HUES48 (cell line): Measurements from ENCODE around the gene FEZF1.

Source experiments
- H3K27ac ChIP-seq: one replicate; pipeline ENCODE4 v1.7.0; 2013; ENCODE audit warnings: low read depth, low read length, inconsistent platforms
- H3K27me3 ChIP-seq: 2 replicates; pipeline ENCODE4 v1.6.1; 2013; ENCODE audit warnings: mild to moderate bottlenecking, low read length; ENCODE audit not compliant: control insufficient read depth, insufficient read depth
- H3K36me3 ChIP-seq: 2 replicates; pipeline ENCODE4 v1.6.1; 2013; ENCODE audit warnings: low read length; ENCODE audit not compliant: control insufficient read depth, insufficient read depth
- H3K4me1 ChIP-seq: 2 replicates; pipeline ENCODE4 v1.6.1; 2013; ENCODE audit warnings: mild to moderate bottlenecking, low read length; ENCODE audit not compliant: control insufficient read depth, insufficient read depth
- H3K4me3 ChIP-seq: 2 replicates; pipeline ENCODE4 v1.5.1; 2013; ENCODE audit warnings: mild to moderate bottlenecking, low read depth, low read length
- H3K9ac ChIP-seq: 2 replicates; pipeline ENCODE4 v1.6.1; 2013; ENCODE audit warnings: mild to moderate bottlenecking, low read depth, low read length, moderate library complexity
- H3K9me3 ChIP-seq: 2 replicates; pipeline ENCODE4 v1.6.1; 2013; ENCODE audit warnings: low read length; ENCODE audit not compliant: control insufficient read depth, insufficient read depth

Gene FEZF1

DNA sequence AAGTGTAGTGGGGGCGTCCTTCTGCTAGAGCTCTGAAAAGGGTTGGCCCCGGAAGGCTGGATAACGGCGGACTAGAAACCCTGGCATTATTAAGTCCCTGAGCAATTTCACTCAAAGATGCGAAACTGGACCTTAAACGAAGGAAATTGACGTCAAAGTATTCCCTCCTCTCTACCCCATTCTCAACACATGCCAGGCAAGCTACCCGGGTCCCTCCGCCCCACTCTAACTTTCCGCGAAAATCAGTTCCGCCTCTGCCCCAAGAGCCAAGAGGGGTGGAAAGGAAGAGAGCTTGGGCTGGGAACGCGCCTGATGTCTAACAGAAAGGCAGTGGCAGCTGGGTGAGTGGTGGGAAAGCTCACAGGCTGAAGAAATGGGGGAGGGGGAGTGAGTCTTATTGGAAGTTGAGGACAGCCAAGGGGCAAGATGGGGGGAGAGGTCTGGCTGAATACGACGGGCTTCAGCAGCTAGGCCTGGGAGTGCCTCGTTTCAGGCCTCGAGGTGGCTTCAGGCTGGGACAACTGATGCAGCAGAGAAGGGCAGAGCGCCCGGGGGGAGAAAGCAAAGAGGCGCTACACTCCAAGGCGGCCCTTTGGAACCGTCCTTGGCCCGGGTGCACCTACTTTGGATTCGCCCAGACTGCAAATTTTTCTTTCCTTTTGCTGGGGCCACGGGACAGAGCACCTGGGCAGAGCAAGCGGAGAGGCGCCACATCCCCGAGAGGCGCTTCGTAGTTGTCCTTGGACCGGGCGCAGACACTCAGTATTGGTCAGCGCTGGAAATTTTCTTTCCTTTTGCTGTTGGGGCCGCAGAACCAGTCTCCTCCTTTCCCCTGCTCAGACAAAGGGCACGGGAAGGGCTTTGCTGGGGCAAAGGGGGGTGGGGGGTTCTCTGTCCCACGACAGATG is 2.0 kb upstream of the FEZF1 start:
- H3K27me3 ChIP-seq = peaks cover 96% of the 10 kb centered on the region
- H3K36me3 ChIP-seq = no peaks in the 10 kb centered on the region
- no peak overlapping the region for H3K9ac ChIP-seq
- peaks cover 57% of the 10 kb centered on the region for H3K4me1 ChIP-seq
- H3K9me3 ChIP-seq = no peaks in the 10 kb centered on the region
- peak overlapping the region; percentile 83 for H3K4me3 ChIP-seq
- peak overlapping the region; percentile 78 for H3K27ac ChIP-seq

DNA sequence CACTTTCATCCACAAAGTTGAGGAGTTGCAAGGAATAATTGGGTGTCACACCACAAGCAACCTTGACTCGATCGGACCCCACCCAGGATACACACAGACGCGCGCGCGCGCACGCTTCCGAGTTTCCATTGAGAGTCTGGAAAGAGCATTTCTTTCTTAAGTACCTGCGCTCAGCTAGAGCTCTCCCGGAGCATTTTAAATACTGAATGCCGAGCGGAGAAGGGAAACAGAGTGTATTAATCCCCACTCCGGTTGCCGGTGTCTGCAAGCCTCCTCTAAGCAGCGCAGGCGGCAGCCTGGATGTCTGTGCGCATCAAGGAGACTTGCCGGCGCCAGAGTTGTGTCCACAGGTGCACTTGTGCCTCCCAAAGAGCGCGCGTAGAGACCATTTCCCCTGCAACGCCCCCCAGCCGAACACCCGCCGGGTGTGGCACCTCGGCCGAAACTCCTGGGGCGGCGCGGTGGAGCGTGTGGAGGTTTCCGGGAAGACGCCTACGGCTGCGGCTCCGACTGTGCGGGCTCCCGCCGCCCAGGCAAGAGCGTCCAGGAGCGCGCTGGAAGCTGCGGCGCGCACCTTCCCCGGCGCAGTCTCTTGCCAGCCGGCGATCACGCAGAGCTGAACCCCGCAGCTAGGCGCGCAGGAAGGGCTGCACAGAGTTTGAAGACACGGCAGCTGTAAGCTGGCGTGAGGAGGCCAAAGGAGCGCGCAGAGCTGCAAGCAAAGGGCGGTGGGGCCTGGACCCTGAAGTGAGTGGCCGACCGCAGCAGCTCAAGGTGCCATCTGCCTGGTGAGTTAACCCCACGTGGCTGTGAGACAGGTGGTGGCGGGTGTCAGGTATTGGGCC is 1.1 kb upstream of the FEZF1 start:
- Histone ChIP-seq H3K9ac (0 out of 2 replicates have a peak overlapping the region, but pooled peaks have one; percentile 15), H3K4me1 (peaks cover 52% of the 10 kb centered on the region), H3K9me3 (no peaks in the 10 kb centered on the region), H3K27me3 (peaks cover 96% of the 10 kb centered on the region), H3K36me3 (no peaks in the 10 kb centered on the region), H3K27ac (peak overlapping the region; percentile 78), H3K4me3 (peak overlapping the region; percentile 83)

DNA sequence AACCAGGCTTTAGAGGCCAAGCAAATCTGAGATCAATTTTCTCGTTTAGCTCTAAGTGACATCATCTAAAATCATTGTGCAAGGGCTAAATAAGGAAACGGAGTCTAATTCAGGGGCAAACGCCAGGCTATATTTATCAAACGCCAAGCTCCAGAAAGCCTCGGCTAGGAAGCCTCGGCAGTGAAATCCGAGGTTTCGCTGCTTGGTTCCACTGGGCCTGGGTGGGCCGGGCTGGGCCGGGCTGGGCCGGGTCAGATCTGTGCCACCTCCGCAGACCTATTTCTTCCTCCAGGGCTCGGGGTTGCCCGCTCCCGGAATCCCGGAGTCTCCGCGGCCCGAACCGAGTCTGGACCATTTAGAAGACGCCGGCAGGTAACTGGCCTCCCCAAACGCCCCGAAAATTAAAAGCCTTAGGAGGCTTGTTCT is 459 bp upstream of the FEZF1 start:
- Histone ChIP-seq H3K36me3 (no peaks in the 10 kb centered on the region), H3K9me3 (no peaks in the 10 kb centered on the region), H3K27me3 (peaks cover 100% of the 10 kb centered on the region), H3K4me3 (peak overlapping the region; percentile 83), H3K4me1 (peaks cover 55% of the 10 kb centered on the region), H3K27ac (peak overlapping the region; percentile 53), H3K9ac (no peak overlapping the region)

DNA sequence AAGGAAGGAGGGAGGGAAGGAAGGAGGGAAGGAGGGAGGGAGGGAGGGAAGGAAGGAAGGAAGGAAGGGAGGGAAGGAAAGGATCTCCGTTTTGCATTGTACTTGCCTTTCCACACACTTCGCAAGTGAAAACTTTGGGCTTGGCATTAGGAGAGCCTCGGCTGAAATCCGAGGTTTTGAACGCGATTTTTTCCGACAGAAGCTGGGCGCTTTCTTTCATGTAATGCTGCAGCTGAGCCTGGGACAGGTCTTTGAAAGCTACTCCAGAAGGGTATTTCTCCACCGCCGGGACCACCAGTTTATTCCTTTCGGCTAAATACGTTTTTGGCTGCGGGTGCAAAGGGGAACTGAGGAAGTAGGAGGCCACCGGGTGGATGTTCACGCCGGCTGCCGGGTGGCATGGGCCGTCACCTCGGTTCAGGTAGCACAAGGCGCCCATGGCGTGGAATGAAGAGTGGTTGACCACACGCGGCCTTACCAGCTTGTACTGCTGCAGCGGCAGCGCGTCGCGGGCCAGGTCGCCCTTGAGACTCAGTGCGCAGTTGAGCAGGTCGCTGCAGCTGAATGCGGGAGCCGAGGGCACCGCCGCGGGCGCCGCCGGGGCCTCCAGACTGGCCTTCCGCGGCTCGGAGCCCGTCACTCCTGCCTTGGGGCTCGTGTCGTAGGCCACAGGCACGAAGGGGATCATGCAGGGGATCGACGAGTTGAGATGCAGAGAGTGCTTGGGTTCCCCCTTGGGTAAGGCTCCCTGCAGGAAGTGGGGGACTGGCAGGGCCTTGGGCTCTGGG is 825 bp downstream of the FEZF1 start:
- Histone ChIP-seq H3K27ac (no peak overlapping the region), H3K9me3 (no peaks in the 10 kb centered on the region), H3K4me3 (peak overlapping the region; percentile 83), H3K27me3 (peaks cover 100% of the 10 kb centered on the region), H3K9ac (no peak overlapping the region), H3K36me3 (no peaks in the 10 kb centered on the region), H3K4me1 (peaks cover 43% of the 10 kb centered on the region)

DNA sequence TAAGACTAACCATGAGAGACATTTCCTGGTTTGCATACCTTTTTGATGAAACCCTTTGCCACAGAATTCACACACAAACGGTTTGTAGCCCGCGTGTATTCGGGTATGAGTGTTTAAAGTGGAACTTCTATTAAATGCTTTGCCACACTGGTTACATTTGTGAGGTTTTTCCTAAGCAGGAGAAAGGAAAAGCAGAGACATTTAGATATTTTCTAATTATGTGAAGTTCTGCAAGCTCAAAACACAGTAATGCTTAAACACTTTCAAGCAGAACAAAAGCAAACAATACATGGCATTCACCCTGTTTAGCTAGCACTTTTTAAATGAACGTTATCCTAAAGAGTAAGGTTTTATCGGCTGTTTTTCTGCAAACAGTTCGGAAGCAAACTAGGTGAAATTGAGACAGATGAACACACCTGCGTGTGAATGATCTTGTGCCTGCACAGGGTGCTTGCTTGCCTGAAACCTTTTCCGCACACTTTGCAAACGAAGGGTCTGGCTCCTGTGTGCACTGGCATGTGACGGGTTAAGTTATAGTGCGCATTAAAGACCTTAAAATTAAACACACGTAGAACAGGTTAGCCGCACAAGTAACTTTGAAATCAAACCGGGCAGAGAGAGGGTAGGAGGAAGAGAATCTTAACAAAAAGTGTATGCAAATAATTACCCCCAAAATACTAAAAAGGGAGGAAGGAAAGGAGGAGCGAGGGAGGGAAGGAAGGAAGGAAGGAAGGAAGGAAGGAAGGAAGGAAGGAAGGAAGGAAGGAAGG is 1.6 kb downstream of the FEZF1 start:
- Histone ChIP-seq H3K9me3 (no peaks in the 10 kb centered on the region), H3K27me3 (peaks cover 100% of the 10 kb centered on the region), H3K9ac (no peak overlapping the region), H3K4me1 (peaks cover 36% of the 10 kb centered on the region), H3K36me3 (no peaks in the 10 kb centered on the region), H3K4me3 (peak overlapping the region; percentile 83), H3K27ac (no peak overlapping the region)

DNA sequence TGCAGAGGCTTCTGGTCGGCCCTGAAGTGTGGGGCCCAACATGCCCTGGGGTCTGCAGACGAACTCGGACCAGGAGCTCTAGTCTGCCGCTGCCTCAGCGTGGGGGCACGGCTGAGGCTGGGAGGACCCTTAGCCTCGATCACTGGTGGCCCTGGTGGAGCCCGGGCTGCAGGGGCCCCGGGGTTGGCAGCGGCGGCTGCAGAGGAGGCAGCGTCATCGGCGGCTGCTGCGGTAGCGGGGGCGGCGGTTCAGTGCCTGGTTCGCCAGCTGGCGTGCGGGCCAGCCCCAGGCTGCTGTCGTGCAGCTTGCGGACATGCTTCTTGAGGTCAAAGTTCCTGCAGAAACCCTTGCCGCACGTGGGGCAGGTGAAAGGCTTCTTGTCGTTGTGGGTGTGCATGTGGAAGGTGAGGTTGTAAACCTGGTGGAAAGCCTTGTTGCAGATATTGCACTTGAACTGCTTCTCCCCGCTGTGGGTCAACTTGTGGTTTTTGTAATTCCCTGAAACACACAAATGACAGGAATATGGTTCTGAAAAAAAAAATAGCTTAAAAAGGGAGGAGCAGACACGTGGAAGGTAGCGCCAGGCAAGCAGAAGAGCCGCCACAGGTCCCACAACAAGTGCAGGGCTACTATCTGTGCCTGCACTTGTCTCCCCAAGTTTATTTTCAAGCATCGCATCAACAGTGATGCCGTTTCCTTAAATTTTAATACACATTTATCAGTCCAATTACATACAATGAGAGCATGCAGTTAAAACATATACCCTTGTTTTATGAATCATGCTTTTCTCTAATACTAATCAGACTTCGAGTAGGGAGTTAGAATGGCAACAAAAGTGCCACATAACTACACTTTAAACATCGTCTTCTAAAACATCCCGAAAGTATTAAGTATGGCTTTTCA is 2.4 kb downstream of the FEZF1 start:
- Histone ChIP-seq H3K9me3 (no peaks in the 10 kb centered on the region), H3K4me3 (peak overlapping the region; percentile 83), H3K36me3 (no peaks in the 10 kb centered on the region), H3K27ac (no peak overlapping the region), H3K4me1 (peaks cover 29% of the 10 kb centered on the region), H3K27me3 (peaks cover 100% of the 10 kb centered on the region), H3K9ac (no peak overlapping the region)

DNA sequence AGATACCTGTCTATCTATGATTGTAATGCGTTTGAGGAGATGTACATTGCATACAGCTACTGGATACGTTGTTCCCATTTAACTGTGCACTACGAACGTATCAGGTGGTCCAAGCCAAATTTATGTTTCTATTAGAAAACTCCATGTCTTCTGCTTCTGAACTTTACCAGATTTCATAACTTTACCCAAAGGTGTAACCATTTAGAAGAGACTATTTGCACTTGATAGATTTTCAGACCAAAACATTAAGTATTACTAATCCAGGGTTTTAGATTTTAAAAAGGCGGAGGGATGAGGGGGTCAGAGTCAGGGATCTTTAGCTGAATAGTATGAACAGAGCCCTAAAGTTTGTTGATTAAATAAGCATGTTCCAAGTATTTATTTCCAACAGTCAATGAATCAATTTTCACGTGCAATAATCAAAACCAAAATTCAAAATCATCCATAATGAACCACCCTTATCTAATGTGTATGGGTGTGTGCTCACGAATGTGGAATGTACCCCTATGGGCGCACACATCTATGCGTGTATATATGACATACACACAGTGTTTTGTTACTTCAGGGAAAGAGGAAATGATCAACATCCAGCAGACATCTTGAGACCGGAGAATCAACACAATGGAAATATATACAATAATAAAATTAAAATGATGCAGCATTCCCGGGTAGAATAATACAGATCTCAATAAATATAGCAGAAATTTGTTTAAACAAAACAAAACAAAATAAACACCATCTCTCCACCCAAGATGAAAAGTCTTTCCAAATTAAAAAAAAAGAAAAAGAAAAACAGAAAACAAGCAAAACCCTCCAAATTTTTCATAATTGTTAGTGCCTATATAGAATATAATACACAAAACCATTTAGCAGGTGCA is 3.4 kb downstream of the FEZF1 start:
- no peak overlapping the region for H3K9ac ChIP-seq
- H3K9me3 ChIP-seq = no peaks in the 10 kb centered on the region
- peaks cover 29% of the 10 kb centered on the region for H3K4me1 ChIP-seq
- peak overlapping the region; percentile 83 for H3K4me3 ChIP-seq
- H3K36me3 ChIP-seq = no peaks in the 10 kb centered on the region
- H3K27ac ChIP-seq = no peak overlapping the region
- H3K27me3 ChIP-seq = peaks cover 95% of the 10 kb centered on the region

DNA sequence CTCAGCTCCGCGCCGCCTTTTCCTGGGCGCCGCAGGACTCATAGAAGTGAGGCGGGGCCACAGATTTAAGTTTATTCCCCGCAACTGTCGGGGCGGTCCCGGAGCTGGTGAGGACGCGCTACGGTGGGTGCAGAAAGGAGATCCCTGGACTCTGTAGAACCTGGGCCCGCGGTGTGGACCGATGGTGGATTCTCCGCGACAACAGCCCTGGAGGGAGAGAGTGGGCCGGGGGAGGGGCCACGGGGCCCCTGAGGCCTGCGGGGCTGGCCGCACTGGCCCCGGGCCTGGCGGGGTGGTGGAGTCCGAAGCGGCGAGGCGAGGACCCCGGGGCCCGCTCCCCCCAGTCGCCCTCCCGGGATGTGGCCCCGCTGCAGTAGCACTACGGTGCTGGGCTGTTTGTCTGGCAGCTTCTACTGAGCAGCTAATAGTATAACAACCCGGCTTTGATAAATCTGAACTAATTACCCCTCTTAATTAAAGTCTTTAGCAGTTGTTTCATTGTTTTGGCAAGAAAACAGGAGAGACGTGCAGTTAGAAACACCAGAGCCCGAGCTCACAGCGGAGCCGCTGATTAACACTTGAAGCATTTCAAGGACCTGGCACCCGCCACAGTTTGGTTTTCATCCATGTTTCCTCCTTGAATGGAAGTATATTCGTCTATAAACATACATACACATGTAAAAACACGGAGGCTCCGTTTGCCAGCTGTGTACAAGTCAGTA is 4.2 kb downstream of the FEZF1 start:
- Histone ChIP-seq H3K9me3 (no peaks in the 10 kb centered on the region), H3K27ac (no peak overlapping the region), H3K4me3 (peak overlapping the region; percentile 81), H3K9ac (no peak overlapping the region; the same call in 1 of the 2 replicates), H3K4me1 (peaks cover 32% of the 10 kb centered on the region), H3K27me3 (peaks cover 87% of the 10 kb centered on the region), H3K36me3 (no peaks in the 10 kb centered on the region)
